NCI-H345 treated with DMSO at 0.1 percent for 48 hours (cell line): Measurements from ENCODE around the gene FRMPD1.
"Not testable (repeated sequence)": the region's sequence is repeated elsewhere in the genome, so short reads cannot be mapped to it uniquely, and the experiment has no call there.

Experiments used
- DNase-seq: peaks from one replicate; lab custom pipeline; 2025; ENCODE audit not compliant: unreplicated experiment; lab: John Stamatoyannopoulos, UW

The FRMPD1 gene

GRCh38 chr9:37650873-37651768 is at the start of gene FRMPD1:
TSS of gene FRMPD1 (plus strand) at chr9:37650954. CDS start at chr9:37692642, 41,688 bp downstream.
- DNase-seq = peak; percentile 53

GRCh38 chr9:37602061-37602460 is 48.7 kb upstream of the FRMPD1 start:
- DNase-seq = not testable (repeated sequence)

- no peak for DNase-seq
These were observed 47.9 kb upstream of the FRMPD1 start for GRCh38 chr9:37602817-37603216.

- DNase-seq = no peak
These were observed 46.5 kb upstream of the FRMPD1 start for GRCh38 chr9:37604296-37604695.

GRCh38 chr9:37608250-37608649 is 42.5 kb upstream of the FRMPD1 start:
- no peak for DNase-seq

GRCh38 chr9:37609735-37610397 is 40.9 kb upstream of the FRMPD1 start:
- DNase-seq = no peak

- DNase-seq = no peak
These were observed 39.7 kb upstream of the FRMPD1 start for GRCh38 chr9:37611014-37611413.

GRCh38 chr9:37611961-37612360 is 38.8 kb upstream of the FRMPD1 start:
- no peak for DNase-seq

- no peak for DNase-seq
These were observed 33.6 kb upstream of the FRMPD1 start for GRCh38 chr9:37617161-37617560.

- no peak for DNase-seq
These were observed 32.9 kb upstream of the FRMPD1 start for GRCh38 chr9:37617832-37618231.

- DNase-seq = no peak
These were observed 31.9 kb upstream of the FRMPD1 start for GRCh38 chr9:37618817-37619216.

GRCh38 chr9:37619806-37620205 is 30.9 kb upstream of the FRMPD1 start:
- DNase-seq = no peak

GRCh38 chr9:37620396-37620795 is 30.4 kb upstream of the FRMPD1 start:
- no peak for DNase-seq

GRCh38 chr9:37621273-37622121 is 29.3 kb upstream of the FRMPD1 start:
- no peak for DNase-seq

GRCh38 chr9:37622462-37622861 is 28.3 kb upstream of the FRMPD1 start:
- no peak for DNase-seq

GRCh38 chr9:37623267-37623666 is 27.5 kb upstream of the FRMPD1 start:
- no peak for DNase-seq

- DNase-seq = no peak
These were observed 26.7 kb upstream of the FRMPD1 start for GRCh38 chr9:37624073-37624472.

- DNase-seq = no peak
These were observed 25.6 kb upstream of the FRMPD1 start for GRCh38 chr9:37625036-37625757.

GRCh38 chr9:37625758-37626147 is 25.0 kb upstream of the FRMPD1 start:
- DNase-seq = no peak

- no peak for DNase-seq
These were observed 24.0 kb upstream of the FRMPD1 start for GRCh38 chr9:37626708-37627292.
